Brain microvascular endothelial cell (primary cell): ENCODE data around the gene ZNF620.

ENCODE experiments used
- DNase-seq: peaks from one replicate; pipeline ENCODE4 v3.0.0-alpha.2; 2020
- H3K27ac ChIP-seq: fragments of 250-450 bp; sonication (Bioruptor Pico); 2 replicates; pipeline ENCODE4 v1.5.1; 2020; ENCODE audit warnings: mild to moderate bottlenecking, moderate library complexity
- H3K27me3 ChIP-seq: fragments of 250-450 bp; sonication (Bioruptor Pico); replicated peaks from 2 replicates; pipeline ENCODE4 v1.5.1; 2020; ENCODE audit warnings: mild to moderate bottlenecking
- H3K36me3 ChIP-seq: fragments of 250-450 bp; sonication (Bioruptor Pico); replicated peaks from 2 replicates; pipeline ENCODE4 v1.5.1; 2020; ENCODE audit warnings: mild to moderate bottlenecking
- H3K4me3 ChIP-seq: 2 replicates; pipeline ENCODE4 v1.5.1; 2011; ENCODE audit warnings: low read depth, mild to moderate bottlenecking, control low read depth, low read length, moderate library complexity
- CTCF ChIP-seq: IDR thresholded peaks from 2 replicates; pipeline ENCODE4 v1.5.1; 2011; ENCODE audit warnings: low read depth, mild to moderate bottlenecking, moderate library complexity, low read length, control low read depth, inconsistent platforms; ENCODE audit errors: missing control alignments
- in situ Hi-C: cut with HindIII; loops from 2 replicates; pipeline ENCODE4 v1.10.0; 2017; ENCODE audit warnings: low sequenced_read_pairs, low pct_ligation_motif_present

Gene ZNF620

GRCh38 chr3:40476478-40477470 lies 29.1 kb upstream of the ZNF620 start, which contains the start of gene ZNF619:
TSS of gene ZNF619 (plus strand) at chr3:40477122. CDS start at chr3:40477980, 858 bp downstream.
- TF ChIP-seq CTCF = no peak
- Histone ChIP-seq H3K27ac (peak within 1 kb of the TSS; percentile 73), H3K27me3 (no peaks in the 10 kb centered on the region), H3K4me3 (peak within 1 kb of the TSS; percentile 89), H3K36me3 (no peaks in the 10 kb centered on the region)
- in situ Hi-C loops = no loop called here
- peak; percentile 71 for DNase-seq

GRCh38 chr3:40477666-40478065 lies 28.2 kb upstream of the ZNF620 start:
- peaks cover 2% of the 10 kb centered on the region for H3K36me3 ChIP-seq
- peak overlapping the region; percentile 89 for H3K4me3 ChIP-seq
- no peak for DNase-seq
- no peak overlapping the region for H3K27ac ChIP-seq
- H3K27me3 ChIP-seq = no peaks in the 10 kb centered on the region
- no peak for TF ChIP-seq CTCF
- in situ Hi-C loops = no loop called here

GRCh38 chr3:40487172-40487571 lies 18.7 kb upstream of the ZNF620 start:
- in situ Hi-C loops = no loop called here
- H3K4me3 ChIP-seq = no peak overlapping the region
- no peaks in the 10 kb centered on the region for H3K27me3 ChIP-seq
- H3K36me3 ChIP-seq = peaks cover 14% of the 10 kb centered on the region
- no peak overlapping the region for H3K27ac ChIP-seq
- TF ChIP-seq CTCF = no peak
- DNase-seq = no peak

GRCh38 chr3:40490916-40491315 lies 14.9 kb upstream of the ZNF620 start:
- Histone ChIP-seq H3K27me3 (no peaks in the 10 kb centered on the region), H3K36me3 (peaks cover 11% of the 10 kb centered on the region), H3K4me3 (no peak overlapping the region), H3K27ac (no peak overlapping the region)
- peak; percentile 50 for DNase-seq
- no peak for TF ChIP-seq CTCF
- in situ Hi-C loops = no loop called here

GRCh38 chr3:40494698-40495097 lies 11.1 kb upstream of the ZNF620 start:
- no peak overlapping the region for H3K4me3 ChIP-seq
- DNase-seq = no peak
- in situ Hi-C loops = no loop called here
- H3K36me3 ChIP-seq = no peaks in the 10 kb centered on the region
- no peak for TF ChIP-seq CTCF
- no peak overlapping the region for H3K27ac ChIP-seq
- H3K27me3 ChIP-seq = no peaks in the 10 kb centered on the region
